Measurements from ENCODE around the gene RAB27B.
"Not testable (repeated sequence)": the region's sequence is repeated elsewhere in the genome, so short reads cannot be mapped to it uniquely, and the experiment has no call there.

The RAB27B gene

GRCh38 chr18:54828281-54828881 is at the start of gene RAB27B:
TSS of gene RAB27B (plus strand) at chr18:54828477. CDS start at chr18:54877586, 49,109 bp downstream.
- DNase-seq: peak; percentile 53

DNA sequence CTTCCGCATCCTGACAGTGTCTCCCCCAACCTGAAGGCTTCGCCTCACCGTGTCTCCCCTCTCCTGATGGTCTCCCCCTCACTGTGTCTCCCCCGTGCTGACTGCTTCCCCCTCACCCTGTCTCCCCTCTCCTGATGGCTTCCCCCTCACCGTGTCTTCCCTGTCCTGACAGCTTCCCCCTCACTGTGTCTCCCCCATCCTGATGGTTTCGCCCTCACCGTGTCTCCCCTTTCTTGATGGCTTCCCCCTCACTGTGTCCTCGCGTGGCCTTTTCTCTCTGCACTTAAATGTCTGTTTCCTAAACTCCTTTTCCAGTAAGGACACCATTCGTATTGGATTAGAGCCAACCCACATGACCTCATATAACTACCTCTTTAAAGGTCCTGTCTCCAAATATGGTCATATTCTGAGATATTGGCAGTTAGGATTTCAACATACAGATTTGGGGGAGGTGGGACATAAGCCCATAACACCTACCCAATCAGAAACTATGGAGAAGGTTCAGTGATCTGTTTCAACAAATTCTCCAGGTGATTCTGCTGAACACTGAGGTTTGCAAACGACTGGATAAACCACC is 47.9 kb upstream of the RAB27B start:
- no peak for DNase-seq

GRCh38 chr18:54780970-54781369 is 47.3 kb upstream of the RAB27B start:
- DNase-seq: no peak

GRCh38 chr18:54783139-54783538 is 45.1 kb upstream of the RAB27B start:
- DNase-seq: no peak

DNA sequence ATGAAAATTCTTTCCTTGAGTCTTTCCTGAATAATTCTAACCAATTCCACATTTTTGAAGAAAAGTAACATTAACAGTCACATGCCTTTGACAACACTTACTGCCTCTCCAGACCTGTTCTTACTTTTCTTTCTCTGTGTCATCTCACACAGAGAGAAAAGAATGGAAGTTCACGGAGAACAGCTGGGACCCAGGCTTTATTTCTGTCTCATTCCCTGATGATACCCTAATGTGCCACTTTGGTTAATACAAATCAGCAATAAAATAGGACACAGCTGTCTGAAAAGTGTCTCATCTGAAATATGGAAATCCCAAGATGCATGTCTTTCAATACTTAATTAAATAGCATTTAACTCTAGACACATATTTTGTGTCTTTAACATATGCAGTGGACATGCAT is 42.1 kb upstream of the RAB27B start:
- no peak for DNase-seq

GRCh38 chr18:54787121-54787520 is 41.2 kb upstream of the RAB27B start:
- DNase-seq: no peak

- DNase-seq: no peak
Measured at GRCh38 chr18:54787616-54788015, 40.7 kb upstream of the RAB27B start.

DNA sequence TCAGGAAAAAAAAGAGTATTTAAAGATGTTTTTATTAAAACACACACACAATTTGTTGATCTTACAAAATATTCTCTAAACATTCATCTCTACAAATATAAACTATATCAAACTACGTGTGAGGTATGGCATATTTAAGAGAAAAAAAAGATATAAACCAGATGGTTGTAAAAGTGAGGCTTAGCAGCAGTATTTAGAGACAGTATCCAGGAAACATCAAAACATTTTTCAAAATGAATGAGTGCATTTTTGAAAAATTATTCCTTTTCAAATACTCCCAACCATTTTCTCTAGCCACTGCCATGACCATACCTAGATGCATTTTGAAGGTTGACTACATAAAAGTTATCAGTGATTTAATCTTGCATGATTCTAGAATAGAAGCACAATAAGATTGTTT is 38.2 kb upstream of the RAB27B start:
- no peak for DNase-seq

DNA sequence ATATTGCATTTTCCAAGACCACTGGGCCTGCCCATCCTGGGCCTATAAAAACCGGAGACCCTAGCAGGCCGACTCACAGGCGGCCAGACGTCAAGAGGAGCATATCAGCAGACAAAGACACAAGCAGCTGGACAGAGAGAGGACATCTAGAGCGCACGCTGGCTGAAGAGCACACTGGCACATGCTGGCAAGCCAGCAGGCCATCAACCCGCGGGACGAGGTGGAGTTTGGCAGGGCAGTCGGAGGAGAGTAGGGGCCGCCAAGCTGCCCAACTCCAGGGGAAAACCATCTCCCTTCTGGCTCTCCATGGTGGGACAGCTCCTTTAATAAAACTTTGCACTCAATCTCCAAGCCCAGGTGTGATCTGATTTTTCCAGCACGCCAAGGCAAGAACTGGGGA is 36.6 kb upstream of the RAB27B start:
- DNase-seq: no peak

- DNase-seq: no peak
Measured at GRCh38 chr18:54792079-54792478, 36.2 kb upstream of the RAB27B start.

GRCh38 chr18:54794823-54795222 is 33.5 kb upstream of the RAB27B start:
- DNase-seq: no peak

- DNase-seq: no peak
Measured at GRCh38 chr18:54798186-54798585, 30.1 kb upstream of the RAB27B start.

DNA sequence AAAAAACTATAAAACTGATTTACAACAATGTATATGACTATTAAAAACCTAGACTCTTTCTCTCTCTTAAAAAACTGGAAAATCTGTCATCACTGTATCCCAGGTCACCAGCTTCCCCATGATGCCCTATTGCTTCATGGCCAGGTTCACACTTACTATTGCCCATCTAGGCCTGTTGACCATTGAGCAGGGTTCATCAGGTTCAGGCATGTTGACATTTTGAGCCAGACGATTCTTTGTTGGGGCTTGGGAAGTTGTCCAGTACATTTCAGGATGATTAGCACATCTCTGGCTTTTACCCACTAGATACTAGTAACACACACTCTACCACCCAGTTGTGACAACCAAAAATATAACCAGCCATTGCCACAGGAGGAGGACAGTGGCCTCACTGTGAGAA is 26.9 kb upstream of the RAB27B start:
- DNase-seq: no peak

- DNase-seq: no peak
Measured at GRCh38 chr18:54802178-54802577, 26.1 kb upstream of the RAB27B start.

DNA sequence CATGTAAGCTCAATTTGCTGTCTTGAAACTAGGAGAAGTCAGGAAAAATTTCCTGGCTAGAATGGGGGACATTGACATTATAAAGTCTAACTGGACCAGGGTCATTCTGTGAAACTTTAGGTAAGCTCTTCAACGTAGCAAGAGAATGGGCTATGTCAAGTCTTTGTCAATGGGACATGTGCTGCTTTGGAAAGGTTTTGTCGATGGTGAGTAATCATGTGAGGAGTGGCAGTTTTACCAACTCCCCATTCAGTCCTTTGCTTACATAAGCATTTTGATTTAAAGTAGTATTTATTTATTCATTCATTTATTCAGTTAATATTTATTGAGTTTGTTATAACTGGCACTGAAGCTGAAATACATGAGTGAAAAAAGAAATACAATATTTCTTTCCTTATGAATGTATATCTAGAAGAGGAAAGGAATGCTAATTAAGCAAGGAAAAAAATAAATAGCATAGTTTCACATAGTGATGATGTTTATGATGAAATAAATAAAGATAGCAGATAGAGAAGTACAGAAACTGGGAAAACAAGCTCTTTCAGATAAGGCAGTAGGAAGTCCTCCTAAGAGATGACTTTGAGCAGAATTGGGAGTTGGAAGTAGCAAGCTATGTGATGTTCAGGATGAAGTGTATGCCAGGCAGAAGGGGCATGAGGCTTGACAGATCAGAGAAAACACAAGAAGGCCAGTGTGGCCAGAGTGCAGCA is 25.4 kb upstream of the RAB27B start:
- no peak for DNase-seq

DNA sequence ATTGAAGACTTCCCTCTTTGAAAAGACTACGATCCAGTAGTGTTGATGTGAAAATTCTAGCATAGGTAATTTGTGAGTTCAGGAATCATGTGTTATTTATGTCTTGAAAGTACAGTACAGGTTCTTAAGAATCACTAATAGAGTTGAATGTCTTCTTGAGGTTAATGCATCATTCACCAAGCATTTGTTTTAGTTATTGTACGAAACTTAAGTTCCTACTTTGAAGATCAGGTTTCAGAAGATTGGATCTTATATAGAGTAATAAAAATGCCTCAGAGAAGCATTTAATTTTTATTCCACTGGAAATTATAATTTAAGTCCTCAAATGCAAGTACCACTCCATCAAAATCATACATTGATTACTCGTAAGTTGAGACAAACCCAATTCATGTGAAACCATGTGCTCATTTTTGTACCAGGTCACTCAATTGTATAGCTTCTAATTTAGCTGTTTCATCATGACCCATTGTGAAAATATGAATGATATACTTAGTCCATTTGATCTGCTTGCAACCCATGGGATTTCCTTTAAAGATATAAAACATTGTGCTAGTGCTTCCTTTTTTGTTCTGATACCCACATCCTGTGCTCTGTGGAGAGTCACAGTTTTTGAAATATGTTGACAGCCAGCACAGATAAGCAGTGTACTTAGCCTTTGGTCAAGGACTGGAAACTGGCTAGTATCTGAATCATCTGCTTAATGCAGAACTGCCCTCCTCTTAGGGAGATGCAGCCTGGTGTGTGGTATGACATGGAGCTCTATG is 22.5 kb upstream of the RAB27B start:
- no peak for DNase-seq

DNA sequence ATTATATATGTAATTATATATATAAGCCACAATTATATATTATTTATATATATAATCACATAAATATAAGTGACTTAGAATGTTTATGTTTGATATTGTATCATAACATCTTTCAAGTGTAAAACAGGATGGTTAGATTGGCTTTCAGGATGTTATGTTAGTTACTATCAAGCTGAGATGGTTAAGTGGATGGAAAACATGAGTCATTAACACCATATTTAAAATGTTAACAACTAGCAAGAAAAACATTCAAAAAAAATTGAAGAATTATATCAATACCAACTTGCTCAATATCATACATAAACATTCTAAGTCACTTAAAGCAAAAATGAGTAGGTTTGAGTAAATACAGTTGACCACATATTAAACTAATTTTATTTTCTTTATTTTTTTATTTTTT is 21.8 kb upstream of the RAB27B start:
- DNase-seq: no peak

GRCh38 chr18:54807303-54807702 is 21.0 kb upstream of the RAB27B start:
- no peak for DNase-seq

DNA sequence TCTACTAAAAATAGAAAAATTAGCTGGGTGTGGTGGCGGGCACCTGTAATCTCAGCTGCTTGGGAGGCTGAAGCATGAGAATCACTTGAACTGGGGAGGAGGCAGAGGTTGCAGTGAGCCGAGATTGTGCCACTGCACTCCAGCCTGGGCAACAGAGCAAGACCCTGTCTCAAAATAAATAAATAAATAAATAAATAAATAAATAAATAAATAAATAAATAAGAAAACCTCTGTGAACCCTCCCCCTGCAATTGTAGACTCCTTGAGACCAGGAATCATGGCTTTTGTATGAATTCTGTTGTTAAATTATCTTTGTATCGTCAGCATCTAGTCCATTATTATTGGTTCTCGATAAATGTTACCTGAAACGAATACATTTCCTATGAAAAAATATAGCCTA is 17.6 kb upstream of the RAB27B start:
- DNase-seq: not testable (repeated sequence)

- DNase-seq: no peak
Measured at GRCh38 chr18:54812885-54813284, 15.4 kb upstream of the RAB27B start.

DNA sequence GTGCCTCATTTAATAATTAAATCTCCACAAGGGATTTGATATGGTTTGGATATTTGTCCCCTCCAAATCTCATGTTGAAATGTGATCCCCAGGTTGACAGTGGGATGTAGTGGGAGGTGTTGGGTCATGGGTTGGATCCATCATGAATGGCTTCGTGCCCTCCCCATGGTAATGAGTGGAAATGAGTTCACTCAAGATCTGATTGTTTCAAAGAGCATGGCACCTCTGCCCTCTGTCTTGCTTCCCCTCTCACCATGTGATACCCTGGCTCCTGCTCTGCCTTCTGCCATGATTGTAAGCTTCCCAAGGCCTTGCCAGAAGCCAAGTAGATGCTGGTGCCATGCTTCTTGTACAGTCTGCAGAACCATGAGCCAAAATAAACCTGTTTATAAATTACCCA is 15.0 kb upstream of the RAB27B start:
- DNase-seq: no peak

- DNase-seq: no peak
Measured at GRCh38 chr18:54813977-54814565, 14.2 kb upstream of the RAB27B start.

DNA sequence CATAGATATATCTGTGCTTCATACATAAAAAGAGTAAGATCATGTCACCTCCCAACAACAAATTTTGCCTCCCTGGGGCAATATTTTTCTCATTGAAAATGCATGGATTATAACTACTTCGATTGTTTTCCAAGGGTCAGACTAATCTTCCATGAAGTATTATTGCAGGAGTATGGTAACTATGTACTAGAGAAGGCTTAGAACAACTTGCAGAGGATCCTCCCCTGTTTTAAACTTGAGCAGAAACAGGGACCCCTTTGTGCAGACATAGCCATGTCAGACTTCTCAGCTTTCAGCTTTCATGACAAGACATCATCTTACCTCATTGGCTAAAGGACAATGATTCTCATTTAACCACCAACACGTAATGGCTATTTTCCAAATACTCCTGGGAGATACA is 13.2 kb upstream of the RAB27B start:
- no peak for DNase-seq
